Measurements from ENCODE around the gene INSIG1.

INSIG1 gene

DNA sequence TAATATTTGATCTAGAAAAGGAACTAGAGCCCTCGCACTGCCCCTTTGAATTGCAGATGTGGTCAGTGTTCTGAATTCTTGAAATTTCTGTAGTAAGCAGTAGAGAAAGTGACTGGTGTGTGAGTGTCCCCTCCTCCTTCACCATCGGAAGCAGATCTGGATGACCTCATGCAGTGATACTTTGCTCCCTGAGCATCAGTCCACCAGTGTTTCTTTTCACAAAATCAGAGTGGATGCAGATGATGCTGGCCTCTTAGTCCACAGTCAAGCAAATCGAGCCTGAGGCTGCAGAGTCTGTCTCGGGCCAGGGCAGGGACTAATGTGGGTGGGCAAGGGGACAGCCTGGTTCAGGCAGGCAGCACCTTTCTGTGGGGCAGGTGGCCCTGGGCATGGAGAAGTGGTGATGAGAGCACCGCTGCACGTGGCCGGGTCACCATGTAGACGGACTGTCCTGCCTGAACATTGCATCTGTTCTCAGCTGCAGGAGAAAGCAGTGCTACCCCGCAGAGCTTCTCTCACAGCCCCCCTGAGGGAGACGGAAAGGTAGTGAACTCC, 5.4 kb downstream of the INSIG1 start:
- DNase-seq (ENCODE audit: low read depth): no peak

GRCh38 chr7:155303897-155304296, 6.2 kb downstream of the INSIG1 start:
- DNase-seq (ENCODE audit: low read depth): no peak

- no peak for DNase-seq (ENCODE audit: low read depth)
Measured at GRCh38 chr7:155305231-155305904, 7.7 kb downstream of the INSIG1 start.

DNA sequence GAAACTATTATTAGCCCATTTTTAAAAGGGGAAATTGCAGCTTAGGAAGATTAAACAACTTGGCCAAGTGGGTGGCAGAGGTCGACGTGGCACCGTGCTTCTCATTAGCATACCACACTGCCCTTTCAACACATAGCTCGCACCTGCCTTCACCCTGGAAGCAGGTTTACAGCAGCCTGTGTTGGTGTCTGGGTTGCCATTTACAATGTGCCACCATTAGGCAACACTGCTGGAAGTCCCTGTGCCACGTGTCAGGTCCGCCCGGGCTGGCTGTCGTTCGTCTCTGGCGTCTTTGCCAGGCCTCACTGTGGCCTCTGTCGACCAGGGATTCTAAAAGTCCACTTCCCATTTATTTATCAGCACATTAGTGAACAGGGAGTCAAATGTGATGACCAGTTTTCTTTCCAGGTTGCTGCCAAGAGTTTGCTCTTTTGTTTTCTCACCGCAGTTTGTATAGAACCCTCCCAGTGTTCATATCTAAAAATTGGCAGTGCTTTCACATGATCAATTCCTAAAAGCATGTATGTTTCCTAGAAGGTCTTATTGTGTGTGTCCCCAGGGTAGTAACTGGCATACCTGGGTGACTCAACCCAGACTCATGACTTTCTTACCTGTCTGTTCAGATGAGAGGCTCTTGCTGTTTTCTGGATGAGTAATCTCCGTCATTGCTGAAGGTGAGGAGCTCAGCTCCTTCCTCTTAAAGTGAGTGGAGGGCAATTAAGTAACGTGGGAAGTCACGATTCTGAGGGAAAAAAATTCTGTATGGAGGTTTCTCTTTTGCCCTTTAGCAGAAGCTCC, 9.2 kb downstream of the INSIG1 start:
- DNase-seq (ENCODE audit: low read depth): no peak

DNA sequence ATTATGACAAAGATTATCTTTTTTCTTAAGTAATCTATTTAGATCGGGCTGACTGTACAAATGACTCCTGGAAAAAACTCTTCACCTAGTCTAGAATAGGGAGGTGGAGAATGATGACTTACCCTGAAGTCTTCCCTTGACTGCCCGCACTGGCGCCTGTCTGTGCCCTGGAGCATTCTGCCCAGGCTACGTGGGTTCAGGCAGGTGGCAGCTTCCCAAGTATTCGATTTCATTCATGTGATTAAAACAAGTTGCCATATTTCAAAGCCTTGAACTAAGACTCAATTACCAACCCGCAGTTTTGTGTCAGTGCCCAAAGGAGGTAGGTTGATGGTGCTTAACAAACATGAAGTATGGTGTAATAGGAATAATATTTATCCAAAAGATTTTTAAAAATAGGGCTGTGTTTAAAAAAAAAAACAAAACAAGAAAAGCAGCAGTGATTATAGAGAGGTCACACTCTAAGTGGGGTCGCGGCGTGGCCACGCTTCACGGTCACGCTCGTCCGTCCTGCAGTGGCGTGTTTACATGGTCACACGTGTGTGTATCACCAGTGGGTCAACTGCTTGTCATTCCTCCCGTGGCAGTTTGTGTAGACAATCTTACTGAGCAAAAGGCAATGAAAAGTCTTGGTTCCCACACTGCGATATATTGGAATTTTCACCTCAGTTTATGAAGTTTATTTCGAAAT, 10.8 kb downstream of the INSIG1 start:
- no peak for DNase-seq (ENCODE audit: low read depth)

DNA sequence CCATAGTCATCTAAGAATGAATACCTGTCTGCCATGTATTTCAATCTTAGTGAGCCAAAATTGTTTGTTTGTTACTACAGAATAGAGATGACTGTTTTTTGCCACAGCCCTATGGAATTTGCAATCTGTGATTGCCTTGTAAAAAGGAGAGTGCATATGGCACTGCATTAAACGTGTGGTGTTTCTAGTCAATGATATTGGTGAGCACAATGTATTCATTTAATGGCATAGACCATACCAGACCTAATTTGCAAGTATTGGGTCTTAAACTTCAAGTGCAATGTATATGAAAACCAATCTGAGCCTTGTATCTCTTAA, 11.3 kb downstream of the INSIG1 start:
- no peak for DNase-seq (ENCODE audit: low read depth)

DNA sequence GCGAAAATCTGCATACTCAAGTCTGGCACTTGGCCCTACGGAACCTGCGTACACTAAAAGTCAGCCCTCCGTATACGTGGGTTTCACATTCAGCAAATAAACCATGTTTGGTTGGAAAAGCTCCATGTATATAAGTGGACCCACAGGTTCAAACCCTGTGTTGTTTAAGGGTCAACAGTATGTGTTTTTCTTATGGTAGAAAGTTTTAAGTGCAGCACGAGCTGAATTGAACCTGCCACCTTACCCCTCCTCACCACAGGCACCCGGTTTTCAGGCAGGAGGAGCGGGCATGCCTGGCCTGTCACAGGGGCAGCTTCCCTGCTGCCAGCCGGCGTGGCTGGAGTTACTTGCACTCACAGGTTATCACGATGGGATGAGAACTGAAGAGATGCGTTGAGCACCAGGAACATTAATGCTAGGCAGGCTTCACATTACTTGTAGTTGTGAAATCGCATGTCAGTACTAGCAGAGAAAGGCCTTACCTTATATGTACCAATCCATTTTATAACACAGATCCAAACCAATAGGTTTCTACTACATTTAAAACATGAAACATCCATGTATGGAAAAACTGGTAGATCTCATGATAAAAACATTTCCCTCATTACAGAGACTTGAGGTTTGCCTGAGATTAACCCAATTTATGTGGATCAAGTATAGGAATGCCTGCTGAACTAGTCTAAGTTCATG, 12.9 kb downstream of the INSIG1 start:
- no peak for DNase-seq (ENCODE audit: low read depth)

DNA sequence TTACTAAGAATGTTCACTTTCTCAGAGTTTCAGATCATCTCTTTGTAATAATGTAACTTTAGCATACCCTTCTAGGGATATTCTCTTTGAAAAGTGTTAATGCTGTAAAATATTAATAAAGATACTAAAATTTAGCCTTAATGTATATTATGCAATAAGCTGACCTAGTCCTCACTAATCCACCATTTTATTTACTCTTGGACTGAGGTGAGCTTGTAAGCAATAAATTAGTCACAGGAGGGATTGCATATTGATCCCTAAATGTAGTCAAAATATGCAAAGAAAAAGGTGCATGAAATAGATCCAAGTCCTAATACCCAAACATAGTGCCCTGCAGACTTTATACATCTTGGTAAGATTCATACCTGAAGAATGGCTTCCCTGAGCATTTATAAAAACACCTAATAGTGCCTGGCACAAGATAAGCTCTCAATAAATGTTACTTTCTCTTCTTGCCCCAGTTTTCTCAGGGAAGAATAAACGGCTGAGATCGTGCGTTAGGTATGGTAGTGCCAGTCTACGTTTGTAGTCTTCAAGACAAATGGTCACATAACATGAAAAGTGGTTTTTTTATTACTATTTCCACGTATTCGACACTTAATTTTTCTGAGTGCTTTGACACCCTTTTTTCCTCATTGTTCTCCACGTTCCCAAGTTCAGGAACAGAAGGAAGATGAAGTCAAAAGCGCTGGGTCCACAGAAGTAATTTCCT, 14.3 kb downstream of the INSIG1 start:
- no peak for DNase-seq (ENCODE audit: low read depth)

DNA sequence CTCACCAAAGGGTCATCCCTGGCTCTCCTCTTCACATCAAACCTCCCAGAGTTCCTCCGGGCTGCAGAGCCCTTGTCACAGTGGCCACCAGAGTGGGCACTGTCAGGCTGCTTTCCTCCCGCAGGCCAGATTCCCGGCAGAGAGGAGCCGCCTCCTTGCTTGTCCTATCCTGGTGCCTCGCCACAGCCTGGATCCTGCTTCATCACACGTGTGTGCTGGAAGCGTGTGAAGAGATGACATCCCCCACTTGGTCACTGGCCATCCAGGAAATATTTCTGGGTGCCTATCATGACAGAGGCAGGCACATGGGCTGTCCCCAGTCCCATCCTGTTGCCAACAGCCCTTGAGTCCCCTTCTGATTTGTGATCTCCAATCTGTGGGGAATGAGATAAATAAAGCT, 15.0 kb downstream of the INSIG1 start:
- DNase-seq (ENCODE audit: low read depth): no peak

- no peak for DNase-seq (ENCODE audit: low read depth)
Measured at GRCh38 chr7:155313096-155313495, 15.4 kb downstream of the INSIG1 start.

DNA sequence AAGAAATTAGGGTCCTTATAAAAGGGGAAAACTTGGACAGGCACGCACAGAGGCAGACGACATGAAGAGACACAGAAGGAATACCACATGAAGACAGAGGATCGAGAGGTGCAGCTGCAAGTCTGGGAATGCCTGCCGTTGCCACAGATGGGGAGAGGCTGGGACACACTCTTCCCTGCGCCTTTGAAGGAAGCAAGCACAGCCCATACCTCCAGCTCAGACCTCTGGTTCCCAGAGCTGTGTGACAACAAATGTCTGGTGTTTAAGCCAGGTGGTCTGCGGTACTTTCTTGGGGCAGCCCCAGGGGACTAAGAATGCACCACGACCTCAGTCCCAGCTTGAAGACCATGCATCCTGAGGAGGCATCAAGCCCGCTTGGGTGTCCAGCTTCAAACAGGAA, 18.3 kb downstream of the INSIG1 start:
- no peak for DNase-seq (ENCODE audit: low read depth)

DNA sequence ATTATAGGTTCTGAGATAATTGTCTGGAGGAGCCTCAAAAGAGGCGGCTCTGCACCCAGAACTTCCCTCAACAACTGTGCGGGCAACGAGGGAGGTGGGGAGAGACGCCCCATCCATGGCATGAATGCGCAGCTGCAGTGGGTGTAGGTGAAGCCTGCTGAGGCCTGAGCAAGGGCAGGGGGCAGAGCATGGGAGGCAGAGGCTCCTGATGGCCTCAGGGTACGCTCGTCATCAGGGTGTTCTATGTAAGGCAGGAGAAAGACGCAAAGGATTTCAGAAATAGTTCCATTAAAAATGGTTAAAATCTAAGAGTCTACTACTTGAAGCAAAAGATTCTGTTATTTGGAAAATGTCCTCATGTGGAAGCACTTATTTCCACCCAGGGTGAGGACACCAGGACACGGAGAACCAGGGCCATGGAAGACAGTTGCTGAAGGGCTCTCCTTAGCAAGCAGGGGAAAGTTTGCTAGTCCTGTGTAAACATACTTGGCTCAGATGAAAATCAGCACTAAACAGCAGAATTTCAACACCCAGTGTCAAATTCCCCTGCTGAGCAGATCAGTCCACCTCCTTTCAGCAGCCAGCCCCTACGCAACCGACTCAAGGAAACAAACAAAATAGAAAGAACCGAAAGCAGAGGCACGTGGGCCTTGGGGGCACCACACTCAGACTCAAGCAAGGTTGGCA, 18.9 kb downstream of the INSIG1 start:
- peak; percentile 46 for DNase-seq (ENCODE audit: low read depth)

GRCh38 chr7:155317114-155317434, 19.4 kb downstream of the INSIG1 start:
- no peak for DNase-seq (ENCODE audit: low read depth)

- no peak for DNase-seq (ENCODE audit: low read depth)
Measured at GRCh38 chr7:155318245-155318644, 20.6 kb downstream of the INSIG1 start.

DNA sequence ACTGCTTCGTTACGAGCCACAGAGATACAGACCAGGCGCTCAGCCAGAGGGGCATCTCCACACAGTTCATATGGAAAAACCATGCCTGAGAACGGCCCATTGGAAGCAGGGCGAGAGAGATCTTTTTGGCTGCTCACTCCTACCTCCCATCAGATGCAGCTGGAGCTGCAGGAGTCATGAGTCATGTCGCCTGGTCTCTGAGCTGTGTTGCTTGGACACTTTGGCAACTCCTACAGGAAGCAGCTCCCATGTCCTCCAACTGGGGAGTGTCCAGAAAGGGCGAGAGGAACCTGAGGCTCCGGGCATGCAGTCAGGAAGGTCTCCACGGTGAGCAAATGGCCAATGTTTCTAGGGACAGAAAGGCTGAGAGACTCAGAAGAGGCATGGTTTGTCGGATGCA, 24.9 kb downstream of the INSIG1 start:
- peak; percentile 18 for DNase-seq (ENCODE audit: low read depth)

- DNase-seq (ENCODE audit: low read depth): peak; percentile 9
Measured at GRCh38 chr7:155323001-155323638, 25.4 kb downstream of the INSIG1 start.

DNA sequence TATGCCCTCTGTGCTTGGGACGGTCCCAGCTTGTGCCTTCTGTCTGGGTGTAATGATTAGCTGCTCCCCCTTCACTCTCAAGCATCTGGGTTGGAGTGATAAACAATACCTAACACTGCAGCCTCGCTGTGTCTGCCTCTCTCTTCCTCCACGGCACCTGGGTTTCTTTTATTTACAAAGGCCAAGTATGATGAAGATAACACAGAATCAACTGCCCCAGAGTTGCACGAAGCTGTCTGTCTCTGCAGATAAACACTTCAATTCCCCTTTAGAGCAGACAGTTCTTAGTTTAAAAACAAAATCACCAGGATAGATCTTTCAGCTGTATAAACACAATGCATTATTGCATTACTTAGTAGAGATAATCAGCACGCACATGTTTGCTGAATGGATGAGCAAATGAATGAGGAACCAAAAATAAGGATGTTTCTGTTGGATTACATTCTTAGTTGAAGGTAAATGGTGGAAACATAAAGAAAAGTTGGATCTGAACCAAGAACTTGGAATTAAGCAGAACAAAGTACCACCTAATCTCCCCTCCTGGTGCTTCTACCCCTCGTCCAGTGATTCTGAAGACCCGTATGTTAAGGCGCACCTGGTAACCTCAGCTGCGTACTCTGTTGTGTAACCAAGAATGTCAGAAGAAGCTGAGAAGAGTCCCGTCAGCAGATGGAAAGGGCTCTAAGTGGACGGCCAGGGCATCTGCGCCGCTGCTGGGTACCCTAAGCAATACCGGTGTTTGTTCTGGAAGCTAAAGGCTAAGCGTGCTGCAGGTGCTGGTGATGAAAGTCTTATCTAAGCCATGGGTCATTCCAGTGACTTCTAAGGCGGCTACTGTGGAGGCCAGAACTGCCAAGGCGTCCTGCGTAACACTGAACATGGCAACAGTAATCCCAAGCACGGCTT, 26.6 kb downstream of the INSIG1 start:
- no peak for DNase-seq (ENCODE audit: low read depth)

DNA sequence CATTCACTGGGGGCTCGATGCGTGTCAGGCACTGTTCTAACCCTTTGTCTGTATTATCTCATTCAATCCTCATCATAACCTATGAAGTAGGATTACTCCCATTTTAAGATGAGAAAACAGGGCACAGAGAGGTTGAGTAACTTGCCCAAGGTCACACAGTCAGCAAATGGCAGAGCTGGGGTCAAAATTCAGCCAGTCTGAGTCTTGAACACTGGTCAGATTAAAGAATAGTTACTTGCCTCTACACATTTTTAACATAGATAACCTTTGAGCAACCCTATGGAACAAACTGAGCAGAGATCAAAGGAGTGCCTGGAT, 27.2 kb downstream of the INSIG1 start:
- DNase-seq (ENCODE audit: low read depth): no peak

GRCh38 chr7:155326385-155326784, 28.7 kb downstream of the INSIG1 start:
- DNase-seq (ENCODE audit: low read depth): no peak
